HCT116 (cell line): Measurements from ENCODE around the gene OS9. TPM values are rescaled to one million over a fixed set of nuclear protein-coding genes. Genes with fewer than 3 reads are reported as not detected.

ENCODE experiments used
- ATAC-seq: fragments of 200-7000 bp; cut with Tn5 transposase; 2 replicates; pipeline ENCODE4 v1.9.1; 2020; ENCODE audit warnings: mild to moderate bottlenecking, moderate library complexity
- BruUV-seq: library from RNA; stranded (reverse); fragments of 400-500 nt; replicated peaks from 2 replicates; lab custom pipeline; 2021; lab: Mats Ljungman, UMichigan
- CTCF ChIA-PET: fragments of 300-600 bp; sonication (Branson Sonifier 250); formaldehyde crosslinking; loops from one replicate; lab custom pipeline; 2021; ENCODE audit warnings: antibody characterized with exemption; lab: Charles Lee
- POLR2A ChIA-PET: fragments of 300-600, 350-600 bp; sonication (Branson Sonifier 250); formaldehyde crosslinking; loops from one replicate; lab custom pipeline; 2021; ENCODE audit warnings: antibody characterized with exemption; lab: Charles Lee
- RAD21 ChIA-PET, 2 experiments: fragments of 300-600 bp; sonication (Branson Sonifier 250); formaldehyde crosslinking; loops; one replicate each; lab custom pipeline; 2023; ENCODE audit warnings: low total read pairs in 2 of 2; ENCODE audit not compliant: uncharacterized antibody in 2 of 2, unreplicated experiment in 2 of 2, low non-redundant PET in 1 of 2; lab: Charles Lee
- DNase-seq: peaks from one replicate; pipeline ENCODE4 v3.0.0-alpha.2; 2010; ENCODE audit warnings: low read depth, low spot score
- H2AFZ ChIP-seq: fragments of 200-600 bp; shearing (Covaris generic), sonication (generic); 2 replicates; pipeline ENCODE4 v1.6.1; 2017; ENCODE audit warnings: low read depth, mixed run types, mixed read lengths, antibody characterized with exemption, low read length; ENCODE audit not compliant: poor library complexity, severe bottlenecking
- H3K27ac ChIP-seq: 2 replicates; pipeline ENCODE4 v1.5.1; 2012; ENCODE audit warnings: low read depth, low read length
- H3K27me3 ChIP-seq: fragments of 200-600 bp; sonication (generic); 2 replicates; pipeline ENCODE4 v1.6.1; 2016; ENCODE audit warnings: mixed run types, low read length, mixed read lengths; ENCODE audit not compliant: insufficient read depth
- H3K36me3 ChIP-seq, 2 experiments: fragments of 200-500 bp in 1 of 2; fragments of 200-600 bp in 1 of 2; sonication (Bioruptor generic) in 1 of 2; sonication (generic) in 1 of 2; 2 replicates each; pipeline versions ENCODE4 v1.5.1 to v1.6.1; 2014 to 2016; ENCODE audit warnings: low read length in 2 of 2, inconsistent platforms in 1 of 2, mixed read lengths in 1 of 2, mixed run types in 1 of 2; ENCODE audit not compliant: insufficient read depth in 2 of 2, control insufficient read depth in 1 of 2
- H3K4me1 ChIP-seq, 2 experiments: fragments of 200-600 bp in 1 of 2; sonication (generic) in 1 of 2; 2 replicates each; pipeline versions ENCODE4 v1.5.1 to v1.6.1; 2012 to 2017; ENCODE audit warnings: low read length in 2 of 2, inconsistent platforms in 1 of 2, mild to moderate bottlenecking in 1 of 2, mixed read lengths in 1 of 2, mixed run types in 1 of 2, moderate library complexity in 1 of 2; ENCODE audit not compliant: insufficient read depth in 2 of 2, control insufficient read depth in 1 of 2
- H3K4me2 ChIP-seq: fragments of 200-600 bp; sonication (generic); 2 replicates; pipeline ENCODE4 v1.6.1; 2017; ENCODE audit warnings: mixed run types, low read length, mixed read lengths
- H3K4me3 ChIP-seq, 2 experiments: fragments of 200-600 bp in 1 of 2; sonication (generic) in 1 of 2; replicated peaks in 1 of 2; 2 replicates each; pipeline ENCODE4 v1.5.1; 2011 to 2016; ENCODE audit warnings: low read length in 2 of 2, control low read depth in 1 of 2, low read depth in 1 of 2, mild to moderate bottlenecking in 1 of 2, mixed read lengths in 1 of 2, mixed run types in 1 of 2
- H3K79me2 ChIP-seq: fragments of 200-600 bp; sonication (generic); 2 replicates; pipeline ENCODE4 v1.6.1; 2017; ENCODE audit warnings: mild to moderate bottlenecking, mixed run types, low read length, moderate library complexity, mixed read lengths; ENCODE audit not compliant: insufficient read depth
- H3K9ac ChIP-seq: fragments of 200-600 bp; sonication (generic); 2 replicates; pipeline ENCODE4 v1.6.1; 2016; ENCODE audit warnings: low read length, mixed read lengths
- H3K9me2 ChIP-seq: fragments of 200-600 bp; sonication (generic), shearing (Covaris generic); 2 replicates; pipeline ENCODE4 v1.6.1; 2017; ENCODE audit warnings: mixed run types, mild to moderate bottlenecking, moderate library complexity; ENCODE audit not compliant: insufficient read depth
- H3K9me3 ChIP-seq, 2 experiments: fragments of 200-500 bp in 1 of 2; fragments of 200-600 bp in 1 of 2; sonication (Bioruptor generic) in 1 of 2; sonication (generic) in 1 of 2; 2 replicates each; pipeline ENCODE4 v1.6.1; 2014 to 2017; ENCODE audit warnings: low read length in 2 of 2, mixed read lengths in 2 of 2, inconsistent platforms in 1 of 2, low read depth in 1 of 2, mild to moderate bottlenecking in 1 of 2, mixed run types in 1 of 2, moderate library complexity in 1 of 2; ENCODE audit not compliant: control insufficient read depth in 1 of 2, insufficient read depth in 1 of 2
- H4K20me1 ChIP-seq: fragments of 200-600 bp; sonication (generic), shearing (Covaris generic); 2 replicates; pipeline ENCODE4 v1.6.1; 2017; ENCODE audit warnings: mixed run types, mild to moderate bottlenecking, moderate library complexity; ENCODE audit not compliant: insufficient read depth
- POLR2AphosphoS5 ChIP-seq: IDR thresholded peaks from 2 replicates; pipeline ENCODE4 v1.6.1; 2011; ENCODE audit warnings: mild to moderate bottlenecking, low read depth, low read length, moderate library complexity
- SP1 ChIP-seq: IDR thresholded peaks from 2 replicates; pipeline ENCODE4 v1.6.1; 2012; ENCODE audit warnings: low read depth
- intact Hi-C: fragments of 100-400 bp; cut with micrococcal nuclease; formaldehyde crosslinking; loops from 2 replicates; pipeline ENCODE4 v1.10.0; 2022
- total RNA-seq: library from RNA; stranded (reverse); gene quantifications from one replicate; pipeline ENCODE4 v1.2.1, GENCODE V29; 2021; ENCODE audit not compliant: unreplicated experiment
- TF ChIP-seq, protein P1 (sequence below), 3 experiments: fragments of 200-600 bp in 1 of 3; sonication (generic) in 1 of 3; IDR thresholded peaks in 2 of 3; conservative IDR thresholded peaks in 1 of 3; 2 replicates each; pipeline ENCODE4 v1.5.1; 2012 to 2017; ENCODE audit warnings: low read depth in 2 of 3, low read length in 2 of 3, antibody characterized with exemption in 1 of 3, borderline replicate concordance in 1 of 3, control low read depth in 1 of 3, mild to moderate bottlenecking in 1 of 3, mixed read lengths in 1 of 3, mixed run types in 1 of 3, moderate library complexity in 1 of 3; ENCODE audit not compliant: insufficient read depth in 1 of 3
- TF ChIP-seq, protein P2 (sequence below): IDR thresholded peaks from 2 replicates; pipeline ENCODE4 v1.6.1; 2012; ENCODE audit warnings: low read depth

Gene OS9
- total RNA-seq, 1 experiment from 2014 or later = 98.4 TPM

DNA sequence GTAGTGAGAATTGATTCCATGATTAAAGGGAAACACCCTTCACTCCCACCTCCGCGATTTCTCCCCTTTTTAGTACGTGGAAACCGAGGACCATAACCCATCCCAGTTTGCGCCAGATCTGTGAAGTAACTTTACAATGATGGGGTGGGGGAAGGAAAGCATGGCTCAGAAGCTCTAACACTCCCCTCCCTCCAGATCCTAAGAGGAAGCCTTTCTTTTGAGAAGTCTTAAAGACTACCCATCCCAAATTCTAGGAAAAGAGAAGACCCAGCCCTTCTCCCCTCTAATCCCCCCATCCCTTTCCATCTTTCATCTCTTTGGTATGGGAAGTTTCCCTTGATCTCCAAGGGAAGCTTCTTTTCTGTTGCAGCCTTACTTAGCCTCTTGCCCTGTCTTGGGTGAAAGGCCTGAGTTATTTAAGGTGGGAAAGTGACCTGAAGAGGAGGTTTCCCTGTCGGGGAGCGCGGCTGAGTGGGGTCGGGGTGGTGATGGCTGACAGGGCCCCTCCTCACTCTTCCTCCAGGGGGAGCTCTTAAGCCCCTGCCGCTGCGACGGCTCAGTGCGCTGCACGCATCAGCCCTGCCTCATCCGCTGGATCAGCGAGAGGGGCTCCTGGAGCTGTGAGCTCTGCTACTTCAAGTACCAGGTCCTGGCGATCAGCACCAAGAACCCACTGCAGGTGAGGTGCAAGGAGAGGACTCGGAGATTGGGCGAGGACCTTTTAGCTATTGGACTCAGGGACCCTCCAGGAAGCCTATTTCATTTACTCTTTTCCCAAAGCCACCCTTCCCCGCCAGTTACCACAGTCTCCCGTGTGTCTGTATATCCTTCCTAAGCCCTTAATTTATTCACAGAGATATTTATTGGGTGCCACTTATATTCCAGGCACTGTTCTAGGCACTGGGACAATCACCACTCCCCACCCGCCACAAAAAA, 62.7 kb downstream of the OS9 start:
- Histone ChIP-seq H3K79me2 (peaks cover 5% of the 10 kb centered on the region), H2AFZ (no peak overlapping the region), H3K9ac (peak overlapping the region; percentile 48), H3K4me2 (peak overlapping the region; percentile 93), H3K4me3 (peak overlapping the region; percentile 59 to 64), H3K27me3 (no peaks in the 10 kb centered on the region), H3K4me1 (peaks cover 20 to 37% of the 10 kb centered on the region in 2 experiments), H3K9me2 (no peaks in the 10 kb centered on the region), H3K9me3 (no peaks in the 10 kb centered on the region), H4K20me1 (no peaks in the 10 kb centered on the region), H3K36me3 (no peaks in the 10 kb centered on the region), H3K27ac (no peak overlapping the region)
- intact Hi-C loops = no loop called here
- ChIA-PET POLR2A (interaction anchor here (1.1 kb wide), 2 partner anchors 10 to 12 kb away, joined by 7 to 12 read pairs; partner anchors contain the start of genes CYP27B1 and TSPAN31), RAD21 (interaction anchor here in 1 of 2 experiments (1.2 kb wide), 1 partner anchor 174 kb away, joined by 3 read pairs; no protein-coding TSS in a partner anchor), CTCF (interaction anchor here (0.7 to 2.3 kb wide), 9 partner anchors 10 to 298 kb away, joined by 3 to 51 read pairs (median 6); partner anchors contain the start of genes AVIL, CYP27B1, EEF1AKMT3 and METTL1)
- BruUV-seq = no TSS peak
- TF ChIP-seq POLR2AphosphoS5 (peak; percentile 31; the same call in 1 of the 2 replicates), SP1 (no peak)
- TF ChIP-seq, protein P1, sequence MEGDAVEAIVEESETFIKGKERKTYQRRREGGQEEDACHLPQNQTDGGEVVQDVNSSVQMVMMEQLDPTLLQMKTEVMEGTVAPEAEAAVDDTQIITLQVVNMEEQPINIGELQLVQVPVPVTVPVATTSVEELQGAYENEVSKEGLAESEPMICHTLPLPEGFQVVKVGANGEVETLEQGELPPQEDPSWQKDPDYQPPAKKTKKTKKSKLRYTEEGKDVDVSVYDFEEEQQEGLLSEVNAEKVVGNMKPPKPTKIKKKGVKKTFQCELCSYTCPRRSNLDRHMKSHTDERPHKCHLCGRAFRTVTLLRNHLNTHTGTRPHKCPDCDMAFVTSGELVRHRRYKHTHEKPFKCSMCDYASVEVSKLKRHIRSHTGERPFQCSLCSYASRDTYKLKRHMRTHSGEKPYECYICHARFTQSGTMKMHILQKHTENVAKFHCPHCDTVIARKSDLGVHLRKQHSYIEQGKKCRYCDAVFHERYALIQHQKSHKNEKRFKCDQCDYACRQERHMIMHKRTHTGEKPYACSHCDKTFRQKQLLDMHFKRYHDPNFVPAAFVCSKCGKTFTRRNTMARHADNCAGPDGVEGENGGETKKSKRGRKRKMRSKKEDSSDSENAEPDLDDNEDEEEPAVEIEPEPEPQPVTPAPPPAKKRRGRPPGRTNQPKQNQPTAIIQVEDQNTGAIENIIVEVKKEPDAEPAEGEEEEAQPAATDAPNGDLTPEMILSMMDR (IDR thresholded peaks at IDR 0.05 in 2 of 3, conservative IDR thresholded peaks at IDR 0.05 in 1 of 3; ENCODE audit: borderline replicate concordance in 1 of 3, insufficient read depth in 1 of 3, low read depth in 2 of 3, low read length in 2 of 3) = peak in 2 of 3 experiments; percentile 89 to 96; a peak in 4 of 6 replicates
- TF ChIP-seq, protein P2, sequence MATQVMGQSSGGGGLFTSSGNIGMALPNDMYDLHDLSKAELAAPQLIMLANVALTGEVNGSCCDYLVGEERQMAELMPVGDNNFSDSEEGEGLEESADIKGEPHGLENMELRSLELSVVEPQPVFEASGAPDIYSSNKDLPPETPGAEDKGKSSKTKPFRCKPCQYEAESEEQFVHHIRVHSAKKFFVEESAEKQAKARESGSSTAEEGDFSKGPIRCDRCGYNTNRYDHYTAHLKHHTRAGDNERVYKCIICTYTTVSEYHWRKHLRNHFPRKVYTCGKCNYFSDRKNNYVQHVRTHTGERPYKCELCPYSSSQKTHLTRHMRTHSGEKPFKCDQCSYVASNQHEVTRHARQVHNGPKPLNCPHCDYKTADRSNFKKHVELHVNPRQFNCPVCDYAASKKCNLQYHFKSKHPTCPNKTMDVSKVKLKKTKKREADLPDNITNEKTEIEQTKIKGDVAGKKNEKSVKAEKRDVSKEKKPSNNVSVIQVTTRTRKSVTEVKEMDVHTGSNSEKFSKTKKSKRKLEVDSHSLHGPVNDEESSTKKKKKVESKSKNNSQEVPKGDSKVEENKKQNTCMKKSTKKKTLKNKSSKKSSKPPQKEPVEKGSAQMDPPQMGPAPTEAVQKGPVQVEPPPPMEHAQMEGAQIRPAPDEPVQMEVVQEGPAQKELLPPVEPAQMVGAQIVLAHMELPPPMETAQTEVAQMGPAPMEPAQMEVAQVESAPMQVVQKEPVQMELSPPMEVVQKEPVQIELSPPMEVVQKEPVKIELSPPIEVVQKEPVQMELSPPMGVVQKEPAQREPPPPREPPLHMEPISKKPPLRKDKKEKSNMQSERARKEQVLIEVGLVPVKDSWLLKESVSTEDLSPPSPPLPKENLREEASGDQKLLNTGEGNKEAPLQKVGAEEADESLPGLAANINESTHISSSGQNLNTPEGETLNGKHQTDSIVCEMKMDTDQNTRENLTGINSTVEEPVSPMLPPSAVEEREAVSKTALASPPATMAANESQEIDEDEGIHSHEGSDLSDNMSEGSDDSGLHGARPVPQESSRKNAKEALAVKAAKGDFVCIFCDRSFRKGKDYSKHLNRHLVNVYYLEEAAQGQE = no peak
- peak; percentile 51 for ATAC-seq
- no peak for DNase-seq
